NCI-H2029 (cell line): ENCODE results near the gene POTEG.
"Not testable (repeated sequence)": the region's sequence is repeated elsewhere in the genome, so short reads cannot be mapped to it uniquely, and the experiment has no call there.

Source experiments
- DNase-seq: peaks from one replicate; lab custom pipeline; 2025; lab: John Stamatoyannopoulos, UW

POTEG gene

DNA sequence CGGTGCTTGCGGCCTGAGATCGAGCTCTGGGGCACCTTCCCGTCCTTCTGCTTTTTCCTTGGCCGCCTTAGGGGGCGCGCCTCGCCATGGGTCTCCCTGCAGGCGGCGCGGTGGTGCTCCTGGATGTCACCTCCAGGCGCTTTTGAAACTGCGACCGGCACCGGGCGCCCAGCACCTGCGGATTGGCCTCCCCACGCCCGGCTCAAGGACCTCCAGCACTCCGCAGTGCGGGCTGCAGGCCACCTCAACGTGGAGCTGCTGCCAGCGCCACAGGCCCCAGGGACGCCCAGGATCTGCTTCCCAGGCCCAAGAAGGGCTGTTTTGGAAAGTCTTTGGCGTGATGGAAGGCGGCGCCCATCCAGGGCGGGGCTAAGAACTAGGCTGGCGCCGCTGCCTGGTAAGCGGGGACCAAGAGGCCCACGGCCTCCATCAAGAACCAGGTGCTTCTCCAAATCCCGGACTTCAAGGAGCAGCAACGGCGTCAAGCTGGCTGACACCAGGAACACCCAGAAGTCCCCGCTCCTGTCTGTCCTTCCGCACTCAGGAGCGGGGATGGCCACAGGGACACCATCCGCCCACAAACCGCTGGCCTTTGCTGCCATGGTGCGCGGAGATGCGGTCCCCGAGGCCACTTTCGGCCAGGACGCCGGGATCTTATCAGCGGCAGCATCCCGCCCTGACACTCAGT is 61.2 kb downstream of the POTEG start:
- DNase-seq, result not testable (repeated sequence)

DNA sequence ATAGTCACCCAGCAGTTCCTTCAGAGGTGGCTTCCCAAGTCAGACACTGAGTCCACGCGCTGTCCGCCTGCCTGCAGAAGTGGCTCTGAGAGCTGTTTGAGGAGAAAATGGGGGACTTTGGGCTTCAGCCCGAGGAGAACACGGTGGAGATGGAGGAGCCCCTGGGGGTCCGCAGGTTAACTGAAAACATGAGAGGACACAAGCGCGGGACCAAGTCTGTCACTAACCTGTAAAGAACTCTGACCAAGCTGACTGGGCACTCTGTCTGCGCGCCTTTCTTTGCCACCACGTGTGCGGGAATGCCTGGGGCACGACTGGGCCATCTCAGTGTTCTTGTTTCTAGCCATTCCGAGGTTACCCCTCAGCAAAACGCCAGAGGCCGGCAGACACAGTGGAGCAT is 62.4 kb downstream of the POTEG start:
- not testable (repeated sequence) for DNase-seq

DNA sequence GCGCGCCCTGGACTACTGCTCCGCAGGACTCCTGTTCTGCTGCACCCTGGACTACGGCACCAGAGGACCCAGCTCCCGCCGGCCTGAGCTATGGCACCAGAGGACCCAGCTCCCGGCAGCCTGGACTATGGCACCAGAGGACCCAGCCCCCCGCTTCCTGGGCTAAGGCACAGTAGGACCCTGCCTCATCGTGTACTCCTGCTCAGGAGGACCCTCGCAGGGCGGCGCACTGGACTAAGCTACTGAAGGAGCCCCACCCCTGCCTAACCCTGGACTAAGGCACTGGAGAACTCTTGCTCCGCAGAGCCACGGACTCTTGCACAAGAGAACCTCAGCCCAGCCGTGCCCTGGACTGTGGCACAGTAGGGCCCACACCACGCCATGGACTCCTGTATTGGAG is 71.3 kb downstream of the POTEG start:
- DNase-seq, result not testable (repeated sequence)

DNA sequence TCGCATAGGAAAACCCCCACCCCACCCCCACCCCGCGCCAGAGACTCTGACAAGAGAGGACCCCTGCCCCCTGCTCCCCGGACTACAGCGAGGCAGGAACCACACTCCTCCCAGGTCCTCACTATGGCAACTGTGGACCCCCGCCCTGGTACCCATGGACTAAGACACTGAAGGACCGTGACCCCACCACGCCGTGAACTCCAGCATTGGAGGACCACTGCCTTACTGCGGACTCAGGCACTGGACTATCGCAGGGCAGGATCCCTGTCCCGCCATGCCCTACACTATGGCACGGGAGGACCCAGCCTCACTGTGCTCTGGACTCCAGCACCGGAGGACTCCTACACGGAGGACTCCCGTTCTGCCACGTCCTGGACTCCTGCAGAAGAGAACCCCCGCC is 71.8 kb downstream of the POTEG start:
- DNase-seq, result not testable (repeated sequence)

DNA sequence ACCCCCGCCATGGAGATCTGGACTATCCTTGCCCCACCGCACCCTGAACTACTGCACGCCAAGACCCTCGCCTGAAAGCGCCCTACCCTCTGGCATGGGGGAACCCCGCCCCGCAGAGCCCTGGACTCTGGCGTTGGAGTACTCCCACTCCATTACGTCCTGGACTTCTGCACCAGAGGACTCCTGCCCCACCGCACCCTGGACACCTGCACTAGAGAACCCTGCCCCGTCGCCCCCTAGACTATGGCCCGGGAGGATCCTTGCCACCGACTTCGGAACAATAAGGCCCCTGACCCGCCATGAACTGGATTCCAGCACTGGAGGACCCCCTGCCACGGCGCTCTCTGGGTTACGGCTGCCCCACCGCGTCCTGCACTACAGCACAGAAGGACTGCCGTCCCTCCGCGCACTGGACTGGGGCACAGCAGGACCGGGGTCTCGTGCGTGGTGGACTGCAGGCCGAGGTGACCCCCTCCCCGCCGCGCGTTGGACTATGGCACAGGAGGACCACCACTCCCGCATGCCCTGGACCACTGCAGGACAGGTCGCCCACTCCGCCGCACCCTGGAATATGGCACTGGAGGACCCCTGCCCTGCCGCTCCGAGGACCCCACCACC is 72.4 kb downstream of the POTEG start:
- not testable (repeated sequence) for DNase-seq

DNA sequence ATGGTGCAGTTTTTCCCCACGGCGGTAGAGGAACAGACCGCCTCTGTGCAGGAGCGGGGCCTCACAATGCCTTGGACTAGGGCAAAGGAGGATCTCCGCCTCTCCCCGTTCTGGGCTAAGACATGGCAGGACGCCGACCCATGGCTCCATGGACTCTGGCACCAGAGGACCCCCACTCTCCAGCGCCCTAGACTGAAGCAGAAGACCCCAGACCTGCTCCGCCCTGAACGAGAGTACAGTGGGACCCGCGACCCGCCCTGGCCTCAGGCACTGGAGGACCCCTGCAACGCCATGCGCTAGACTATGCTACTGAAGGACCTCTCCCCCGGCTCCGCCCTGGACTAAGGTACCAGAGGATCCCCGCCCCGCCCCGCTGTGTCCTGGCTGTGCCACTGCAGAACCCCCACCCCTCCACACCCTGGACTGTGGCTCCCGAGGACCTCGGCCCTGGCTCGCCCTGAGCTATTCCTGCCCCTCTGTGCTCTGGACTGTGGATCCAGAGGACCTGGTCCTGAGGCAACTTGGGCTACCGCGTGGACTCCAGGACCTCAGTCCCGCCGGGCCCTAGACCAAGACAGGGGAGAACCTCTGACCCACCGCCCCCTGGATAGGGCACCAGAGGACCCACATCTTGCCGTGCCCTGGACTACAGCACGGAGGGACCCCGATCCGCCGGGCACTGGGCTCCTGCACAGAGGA is 73.1 kb downstream of the POTEG start:
- DNase-seq, result not testable (repeated sequence)
